ENCODE data around the gene DIP2A. TPM values are rescaled to one million over a fixed set of nuclear protein-coding genes. Genes with fewer than 3 reads are reported as not detected.
"Not testable (repeated sequence)": the region's sequence is repeated elsewhere in the genome, so short reads cannot be mapped to it uniquely, and the experiment has no call there.

The DIP2A gene
- polyA plus RNA-seq, 12 donors, result 18.4 to 42.8 (median 24.6) TPM; not detected in 1

GRCh38 chr21:46555678-46556077 is 97.0 kb downstream of the DIP2A start:
- no peak for DNase-seq

- DNase-seq, result no peak
Observed at GRCh38 chr21:46556802-46557201, 98.1 kb downstream of the DIP2A start.

- DNase-seq, result no peak
Observed at GRCh38 chr21:46557469-46557868, 98.8 kb downstream of the DIP2A start.

GRCh38 chr21:46557919-46558392 is 99.3 kb downstream of the DIP2A start:
- DNase-seq, result no peak

- no peak for DNase-seq
Observed at GRCh38 chr21:46559291-46559983, 100.7 kb downstream of the DIP2A start.

GRCh38 chr21:46560568-46561444 is 102.1 kb downstream of the DIP2A start:
- DNase-seq, result no peak

GRCh38 chr21:46561445-46562090 is 102.9 kb downstream of the DIP2A start:
- no peak for DNase-seq

GRCh38 chr21:46562472-46562871 is 103.8 kb downstream of the DIP2A start:
- DNase-seq, result no peak

GRCh38 chr21:46562964-46563607 is 104.4 kb downstream of the DIP2A start:
- DNase-seq, result no peak

GRCh38 chr21:46564391-46564790 is 105.7 kb downstream of the DIP2A start:
- DNase-seq, result no peak

GRCh38 chr21:46567348-46567747 is 108.7 kb downstream of the DIP2A start:
- no peak for DNase-seq

GRCh38 chr21:46568562-46568961 is 109.9 kb downstream of the DIP2A start:
- DNase-seq, result no peak

GRCh38 chr21:46569081-46569480 is 110.4 kb downstream of the DIP2A start:
- DNase-seq, result no peak

GRCh38 chr21:46570119-46570518 is 111.4 kb downstream of the DIP2A start:
- DNase-seq, result no peak

- no peak for DNase-seq
Observed at GRCh38 chr21:46570631-46571030, 111.9 kb downstream of the DIP2A start.

GRCh38 chr21:46572850-46573249 is 114.2 kb downstream of the DIP2A start:
- DNase-seq, result no peak

- not testable (repeated sequence) for DNase-seq
Observed at GRCh38 chr21:46577786-46578185, 119.1 kb downstream of the DIP2A start.

GRCh38 chr21:46579394-46579793 is 120.7 kb downstream of the DIP2A start:
- not testable (repeated sequence) for DNase-seq

- no peak for DNase-seq
Observed at GRCh38 chr21:46581780-46582307, 123.2 kb downstream of the DIP2A start.

- DNase-seq, result no peak
Observed at GRCh38 chr21:46585191-46585953, 126.7 kb downstream of the DIP2A start.

GRCh38 chr21:46594276-46594675 is 135.6 kb downstream of the DIP2A start:
- no peak for DNase-seq

Data from muscle of arm (tissue), 12 donors.